Hepatocyte (in vitro differentiated cells): ENCODE measurements around the gene LHX4. TPM values are rescaled to one million over a fixed set of nuclear protein-coding genes. Genes with fewer than 3 reads are reported as not detected.

Source experiments
- DNase-seq: peaks from one replicate; pipeline ENCODE4 v3.0.0-alpha.2; 2016; ENCODE audit warnings: low spot score
- H2AFZ ChIP-seq: fragments of 200-600 bp; sonication (generic); 2 replicates; pipeline ENCODE4 v1.6.0; 2016; ENCODE audit warnings: antibody characterized with exemption, mild to moderate bottlenecking
- H3K27ac ChIP-seq: fragments of 200-600 bp; sonication (generic); 2 replicates; pipeline ENCODE4 v1.5.1; 2016; ENCODE audit warnings: mild to moderate bottlenecking
- H3K27me3 ChIP-seq: fragments of 200-600 bp; sonication (generic); 2 replicates; pipeline ENCODE4 v1.6.1; 2016
- H3K36me3 ChIP-seq: fragments of 200-600 bp; sonication (generic); replicated peaks from 2 replicates; pipeline ENCODE4 v1.5.1; 2016; ENCODE audit warnings: low read depth; ENCODE audit not compliant: insufficient read depth
- H3K4me1 ChIP-seq: fragments of 200-600 bp; sonication (generic); 2 replicates; pipeline ENCODE4 v1.5.1; 2016; ENCODE audit warnings: mild to moderate bottlenecking, moderate library complexity; ENCODE audit not compliant: insufficient read depth
- H3K4me2 ChIP-seq: fragments of 200-600 bp; sonication (generic); 2 replicates; pipeline ENCODE4 v1.6.0; 2016
- H3K4me3 ChIP-seq: fragments of 200-600 bp; sonication (generic); 2 replicates; pipeline ENCODE4 v1.5.1; 2016; ENCODE audit warnings: mild to moderate bottlenecking
- H3K79me2 ChIP-seq: fragments of 200-600 bp; sonication (generic); 2 replicates; pipeline ENCODE4 v1.6.0; 2017; ENCODE audit warnings: mild to moderate bottlenecking
- H3K9me2 ChIP-seq: fragments of 200-600 bp; sonication (generic); replicated peaks from 2 replicates; pipeline ENCODE4 v1.6.0; 2017; ENCODE audit warnings: mild to moderate bottlenecking; ENCODE audit not compliant: insufficient read depth
- H3K9me3 ChIP-seq: fragments of 200-600 bp; sonication (generic); 2 replicates; pipeline ENCODE4 v1.5.1; 2016; ENCODE audit warnings: low read depth, mild to moderate bottlenecking
- H4K20me1 ChIP-seq: fragments of 200-600 bp; sonication (generic); 2 replicates; pipeline ENCODE4 v1.6.0; 2016; ENCODE audit warnings: mild to moderate bottlenecking; ENCODE audit not compliant: insufficient read depth, poor library complexity, severe bottlenecking
- CTCF ChIP-seq: fragments of 200-600 bp; sonication (generic); IDR thresholded peaks from 2 replicates; pipeline ENCODE4 v1.5.1; 2016; ENCODE audit warnings: antibody characterized with exemption, mild to moderate bottlenecking; ENCODE audit not compliant: poor library complexity
- EZH2 ChIP-seq: fragments of 200-600 bp; sonication (generic); IDR thresholded peaks from 2 replicates; pipeline ENCODE4 v1.6.1; 2016; ENCODE audit warnings: antibody characterized with exemption, mild to moderate bottlenecking, borderline replicate concordance
- EZH2phosphoT487 ChIP-seq: fragments of 200-600 bp; sonication (generic); IDR thresholded peaks from one replicate; pipeline ENCODE4 v1.6.1; 2018; ENCODE audit warnings: antibody characterized with exemption, mild to moderate bottlenecking, low read depth, moderate library complexity; ENCODE audit not compliant: unreplicated experiment, severe bottlenecking
- WGBS: methylation state at CpG from one replicate; pipeline ENCODE4 v1.1.6; 2016; ENCODE audit warnings: low lambda C conversion rate; ENCODE audit errors: missing lambda C conversion rate; 5-methylcytosine and 5-hydroxymethylcytosine counted together
- polyA plus RNA-seq: library from polyadenylated mRNA; unstranded; fragments of >200 nt; fragmentation: Nextera tagmentation; extraction: Ambion mirVana; gene quantifications from 2 replicates; pipeline ENCODE4 v1.2.1, GENCODE V29; 2016
- total RNA-seq: library from RNA; depleted of rRNA; stranded (reverse); fragments of >200 nt; gene quantifications from 2 replicates; pipeline ENCODE4 v1.2.3, GENCODE V29; 2014

LHX4 gene
- total and polyA plus RNA-seq, 2 experiments from 2014 or later, result 0.03 to 0.28 TPM

GRCh38 chr1:180182643-180183311, 47.3 kb upstream of the LHX4 start:
- H3K36me3 ChIP-seq, result no peaks in the 10 kb centered on the region
- H4K20me1 ChIP-seq, result no peaks in the 10 kb centered on the region
- H3K4me2 ChIP-seq, result no peak overlapping the region
- TF ChIP-seq EZH2phosphoT487 (no peak), CTCF (no peak), EZH2 (no peak)
- H2AFZ ChIP-seq, result no peak overlapping the region
- no peak for DNase-seq
- H3K79me2 ChIP-seq, result no peaks in the 10 kb centered on the region
- no peak overlapping the region for H3K4me3 ChIP-seq
- H3K9me2 ChIP-seq, result no peaks in the 10 kb centered on the region
- H3K9me3 ChIP-seq, result no peaks in the 10 kb centered on the region
- H3K27me3 ChIP-seq, result no peaks in the 10 kb centered on the region
- H3K4me1 ChIP-seq, result no peaks in the 10 kb centered on the region
- no peak overlapping the region for H3K27ac ChIP-seq
- WGBS, result 94% methylated on average over 21 of the region's 22 CpGs

GRCh38 chr1:180183426-180183825, 46.6 kb upstream of the LHX4 start:
- Histone ChIP-seq H3K36me3 (no peaks in the 10 kb centered on the region), H2AFZ (no peak overlapping the region), H3K9me2 (no peaks in the 10 kb centered on the region), H3K4me1 (no peaks in the 10 kb centered on the region), H3K4me2 (no peak overlapping the region), H3K4me3 (no peak overlapping the region), H3K27ac (no peak overlapping the region), H3K79me2 (no peaks in the 10 kb centered on the region), H3K9me3 (no peaks in the 10 kb centered on the region), H4K20me1 (no peaks in the 10 kb centered on the region), H3K27me3 (no peaks in the 10 kb centered on the region)
- DNase-seq, result no peak
- 82% methylated on average over 10 of the region's 10 CpGs for WGBS
- TF ChIP-seq EZH2phosphoT487 (no peak), CTCF (no peak), EZH2 (no peak)

GRCh38 chr1:180184041-180184440, 46.0 kb upstream of the LHX4 start:
- H3K36me3 ChIP-seq, result no peaks in the 10 kb centered on the region
- H3K9me2 ChIP-seq, result no peaks in the 10 kb centered on the region
- H2AFZ ChIP-seq, result no peak overlapping the region
- H3K27ac ChIP-seq, result no peak overlapping the region
- no peaks in the 10 kb centered on the region for H4K20me1 ChIP-seq
- no peak overlapping the region for H3K4me2 ChIP-seq
- H3K27me3 ChIP-seq, result no peaks in the 10 kb centered on the region
- no peaks in the 10 kb centered on the region for H3K79me2 ChIP-seq
- no peak for DNase-seq
- 96% methylated on average over 9 of the region's 9 CpGs for WGBS
- no peaks in the 10 kb centered on the region for H3K4me1 ChIP-seq
- H3K4me3 ChIP-seq, result no peak overlapping the region
- H3K9me3 ChIP-seq, result no peaks in the 10 kb centered on the region
- TF ChIP-seq EZH2 (no peak), EZH2phosphoT487 (no peak), CTCF (no peak)

- TF ChIP-seq EZH2phosphoT487 (no peak), CTCF (no peak), EZH2 (no peak)
- Histone ChIP-seq H3K36me3 (no peaks in the 10 kb centered on the region), H3K9me3 (no peaks in the 10 kb centered on the region), H3K4me2 (no peak overlapping the region), H3K79me2 (no peaks in the 10 kb centered on the region), H3K27me3 (no peaks in the 10 kb centered on the region), H3K27ac (no peak overlapping the region), H3K4me1 (no peaks in the 10 kb centered on the region), H4K20me1 (no peaks in the 10 kb centered on the region), H3K9me2 (no peaks in the 10 kb centered on the region), H2AFZ (no peak overlapping the region), H3K4me3 (no peak overlapping the region)
- 94% methylated on average over 5 of the region's 5 CpGs for WGBS
- DNase-seq, result no peak
Measured at GRCh38 chr1:180185281-180185680, 44.8 kb upstream of the LHX4 start.
